K562 treated with DMSO at 1 percent for 12 hours (cell line): ENCODE measurements around the gene ZNF85. TPM values are rescaled to one million over a fixed set of nuclear protein-coding genes. Genes with fewer than 3 reads are reported as not detected.

Experiments used
- total RNA-seq: library from RNA; unstranded; fragments of 300-600 nt; gene quantifications from 2 replicates; pipeline ENCODE4 v1.2.3, GENCODE V29; 2022; ENCODE audit not compliant: insufficient read depth

ZNF85 gene
- total RNA-seq, result 1.1 and 2.2 TPM in 2 replicates

DNA sequence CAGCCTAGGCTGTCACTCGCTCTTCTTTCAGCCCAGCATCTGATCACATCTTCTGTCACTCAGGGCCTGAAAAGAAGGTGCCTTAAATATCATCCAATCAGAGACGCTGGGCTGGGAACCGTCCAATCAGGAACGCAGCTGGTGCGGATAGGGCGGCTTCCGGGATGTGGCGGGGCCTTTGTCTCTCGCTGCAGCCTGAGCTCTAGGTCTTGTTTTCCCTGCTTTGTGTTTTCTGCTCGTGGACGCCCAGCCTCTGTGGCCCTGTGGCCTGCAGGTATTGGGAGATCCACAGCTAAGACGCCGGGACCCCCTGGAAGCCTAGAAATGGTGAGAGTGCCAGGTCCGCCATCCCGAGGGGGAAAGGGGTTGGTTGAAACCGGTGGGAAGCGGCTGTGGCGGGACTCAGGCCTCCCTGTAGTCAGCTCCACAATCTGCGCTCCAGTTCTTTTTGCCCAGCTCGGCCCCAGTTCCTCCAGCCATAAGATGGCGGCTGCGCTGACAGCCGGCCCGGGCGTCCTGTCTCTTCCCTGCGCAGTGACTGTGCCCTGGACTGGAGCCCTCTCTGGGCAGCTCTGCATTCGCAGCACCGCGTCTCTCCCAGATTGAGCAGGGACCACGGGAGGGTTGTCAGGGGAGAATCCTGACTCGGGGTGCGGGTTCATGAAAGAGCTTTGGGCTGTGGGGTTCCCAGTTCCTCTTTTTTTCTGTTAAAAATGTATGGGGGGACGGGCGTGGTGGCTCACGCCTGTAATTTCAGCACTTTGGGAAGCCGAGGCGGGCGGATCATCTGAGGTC is at the start of gene ZNF85:
Gene ZNF85 (plus strand): TSS at position 175 of the 795 bp plus-strand sequence. CDS start 150 bp downstream, at position 325.

Other genes with a start within 250 kb of the ZNF85 start
- 0.88 TPM in 1 of 2 replicates, not detected in the other for gene ZNF66, start 146.9 kb upstream of the ZNF85 start, total RNA-seq
- gene ZNF430, start 97.4 kb downstream of the ZNF85 start, total RNA-seq, result 2.8 and 4.8 TPM in 2 replicates
- 10.6 and 20.5 TPM in 2 replicates for gene ZNF714, start 159.0 kb downstream of the ZNF85 start, total RNA-seq
- gene ZNF431, start 218.8 kb downstream of the ZNF85 start, total RNA-seq, result 3.2 and 9.5 TPM in 2 replicates